ENCODE measurements around the gene DCHS1. TPM values are rescaled to one million over a fixed set of nuclear protein-coding genes. Genes with fewer than 3 reads are reported as not detected.

DCHS1 gene
- total RNA-seq, 1 experiment from 2014 or later = 14.2 TPM

DNA sequence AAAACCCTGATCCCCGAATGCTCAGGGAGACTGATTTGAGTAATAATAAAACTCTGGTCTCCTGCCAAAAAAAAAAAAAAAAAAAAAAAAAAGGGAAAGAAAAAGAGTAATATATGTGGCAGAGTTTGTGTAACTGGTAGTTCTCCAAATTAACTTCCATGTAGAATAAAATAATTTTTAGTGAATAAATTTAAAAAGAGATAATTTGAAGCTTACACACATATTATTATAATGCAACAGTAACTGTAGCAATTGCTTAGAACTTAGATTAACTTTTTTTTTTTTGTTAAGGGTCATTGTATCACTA, 38.6 kb upstream of the DCHS1 start (continued):
- TF ChIP-seq, protein P1, sequence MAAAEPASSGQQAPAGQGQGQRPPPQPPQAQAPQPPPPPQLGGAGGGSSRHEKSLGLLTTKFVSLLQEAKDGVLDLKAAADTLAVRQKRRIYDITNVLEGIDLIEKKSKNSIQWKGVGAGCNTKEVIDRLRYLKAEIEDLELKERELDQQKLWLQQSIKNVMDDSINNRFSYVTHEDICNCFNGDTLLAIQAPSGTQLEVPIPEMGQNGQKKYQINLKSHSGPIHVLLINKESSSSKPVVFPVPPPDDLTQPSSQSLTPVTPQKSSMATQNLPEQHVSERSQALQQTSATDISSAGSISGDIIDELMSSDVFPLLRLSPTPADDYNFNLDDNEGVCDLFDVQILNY (CRISPR knock-in tag; IDR thresholded peaks at IDR 0.05) = no peak
- no peak for TF ChIP-seq SOX15 (CRISPR knock-in tag; IDR thresholded peaks at IDR 0.05)

DNA sequence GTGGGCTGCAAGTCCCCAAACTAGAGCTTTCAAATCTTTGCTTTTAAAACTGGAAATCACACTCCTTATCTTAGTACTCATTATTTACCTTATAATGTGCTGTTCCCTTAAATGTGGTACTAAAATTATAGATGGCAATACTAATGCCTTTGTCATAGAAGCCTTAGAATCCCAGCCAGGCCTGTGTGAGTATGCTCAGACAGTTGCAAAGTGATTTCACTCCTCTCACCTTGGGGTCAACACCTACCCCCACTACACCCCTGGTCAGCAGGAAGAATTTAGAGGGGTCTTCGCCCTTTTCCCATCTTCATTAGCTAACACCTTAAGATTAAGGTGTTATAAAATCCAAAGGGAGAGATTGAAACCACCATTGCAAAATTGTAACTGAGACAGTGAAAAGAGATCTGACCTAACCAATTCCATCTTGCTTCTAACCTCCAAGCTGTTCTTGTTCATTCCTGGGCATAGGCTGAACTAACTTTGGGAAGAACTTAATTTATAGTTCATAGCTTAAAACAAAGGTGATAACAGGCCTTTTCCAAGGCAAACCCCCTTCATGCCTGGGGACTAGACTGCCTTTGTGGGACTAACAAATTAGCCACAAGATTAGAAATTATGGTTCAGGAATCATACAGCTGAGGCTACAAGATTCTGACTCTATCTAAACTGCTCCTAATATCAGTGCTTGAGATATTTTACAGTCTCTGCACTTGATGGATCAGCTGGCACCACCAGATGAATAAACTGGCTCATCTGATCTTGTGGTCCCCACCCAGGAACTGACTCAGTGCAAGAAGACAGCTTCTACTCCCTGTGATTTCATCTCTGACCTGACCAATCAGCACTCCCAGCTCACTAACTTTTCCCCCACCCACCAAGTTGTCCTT, 38.0 kb upstream of the DCHS1 start:
- Mint-ChIP-seq H3K9me3 (peaks cover 8% of the 10 kb centered on the region), H3K4me3 (no peak overlapping the region), H3K27ac (no peak overlapping the region), H3K4me1 (peaks cover 8% of the 10 kb centered on the region), H3K36me3 (peaks cover 10% of the 10 kb centered on the region), H3K27me3 (ENCODE audit: low read depth) (no peaks in the 10 kb centered on the region; the same call in 1 of the 2 replicates)
- ATAC-seq = no peak
- TF ChIP-seq NR1H2 (CRISPR knock-in tag; IDR thresholded peaks at IDR 0.05) (no peak), ZNF219 (CRISPR knock-in tag; IDR thresholded peaks at IDR 0.05; ENCODE audit: borderline replicate concordance) (no peak), GABPB1 (CRISPR knock-in tag; IDR thresholded peaks at IDR 0.05) (no peak), GTF2I (CRISPR knock-in tag; conservative IDR thresholded peaks at IDR 0.05) (no peak), NFYB (CRISPR knock-in tag; conservative IDR thresholded peaks at IDR 0.05; ENCODE audit: low read depth) (no peak), HMGA2 (CRISPR knock-in tag; IDR thresholded peaks at IDR 0.05) (no peak), TCF7 (CRISPR knock-in tag; IDR thresholded peaks at IDR 0.05; ENCODE audit: low read depth) (no peak), TEAD4 (CRISPR knock-in tag; IDR thresholded peaks at IDR 0.05) (no peak), NR2C2 (CRISPR knock-in tag; IDR thresholded peaks at IDR 0.05) (no peak), RORB (CRISPR knock-in tag; IDR thresholded peaks at IDR 0.05) (no peak)
- TF ChIP-seq, protein P2, sequence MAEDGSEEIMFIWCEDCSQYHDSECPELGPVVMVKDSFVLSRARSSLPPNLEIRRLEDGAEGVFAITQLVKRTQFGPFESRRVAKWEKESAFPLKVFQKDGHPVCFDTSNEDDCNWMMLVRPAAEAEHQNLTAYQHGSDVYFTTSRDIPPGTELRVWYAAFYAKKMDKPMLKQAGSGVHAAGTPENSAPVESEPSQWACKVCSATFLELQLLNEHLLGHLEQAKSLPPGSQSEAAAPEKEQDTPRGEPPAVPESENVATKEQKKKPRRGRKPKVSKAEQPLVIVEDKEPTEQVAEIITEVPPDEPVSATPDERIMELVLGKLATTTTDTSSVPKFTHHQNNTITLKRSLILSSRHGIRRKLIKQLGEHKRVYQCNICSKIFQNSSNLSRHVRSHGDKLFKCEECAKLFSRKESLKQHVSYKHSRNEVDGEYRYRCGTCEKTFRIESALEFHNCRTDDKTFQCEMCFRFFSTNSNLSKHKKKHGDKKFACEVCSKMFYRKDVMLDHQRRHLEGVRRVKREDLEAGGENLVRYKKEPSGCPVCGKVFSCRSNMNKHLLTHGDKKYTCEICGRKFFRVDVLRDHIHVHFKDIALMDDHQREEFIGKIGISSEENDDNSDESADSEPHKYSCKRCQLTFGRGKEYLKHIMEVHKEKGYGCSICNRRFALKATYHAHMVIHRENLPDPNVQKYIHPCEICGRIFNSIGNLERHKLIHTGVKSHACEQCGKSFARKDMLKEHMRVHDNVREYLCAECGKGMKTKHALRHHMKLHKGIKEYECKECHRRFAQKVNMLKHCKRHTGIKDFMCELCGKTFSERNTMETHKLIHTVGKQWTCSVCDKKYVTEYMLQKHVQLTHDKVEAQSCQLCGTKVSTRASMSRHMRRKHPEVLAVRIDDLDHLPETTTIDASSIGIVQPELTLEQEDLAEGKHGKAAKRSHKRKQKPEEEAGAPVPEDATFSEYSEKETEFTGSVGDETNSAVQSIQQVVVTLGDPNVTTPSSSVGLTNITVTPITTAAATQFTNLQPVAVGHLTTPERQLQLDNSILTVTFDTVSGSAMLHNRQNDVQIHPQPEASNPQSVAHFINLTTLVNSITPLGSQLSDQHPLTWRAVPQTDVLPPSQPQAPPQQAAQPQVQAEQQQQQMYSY (CRISPR knock-in tag; IDR thresholded peaks at IDR 0.05) = no peak
- TF ChIP-seq, protein P3, sequence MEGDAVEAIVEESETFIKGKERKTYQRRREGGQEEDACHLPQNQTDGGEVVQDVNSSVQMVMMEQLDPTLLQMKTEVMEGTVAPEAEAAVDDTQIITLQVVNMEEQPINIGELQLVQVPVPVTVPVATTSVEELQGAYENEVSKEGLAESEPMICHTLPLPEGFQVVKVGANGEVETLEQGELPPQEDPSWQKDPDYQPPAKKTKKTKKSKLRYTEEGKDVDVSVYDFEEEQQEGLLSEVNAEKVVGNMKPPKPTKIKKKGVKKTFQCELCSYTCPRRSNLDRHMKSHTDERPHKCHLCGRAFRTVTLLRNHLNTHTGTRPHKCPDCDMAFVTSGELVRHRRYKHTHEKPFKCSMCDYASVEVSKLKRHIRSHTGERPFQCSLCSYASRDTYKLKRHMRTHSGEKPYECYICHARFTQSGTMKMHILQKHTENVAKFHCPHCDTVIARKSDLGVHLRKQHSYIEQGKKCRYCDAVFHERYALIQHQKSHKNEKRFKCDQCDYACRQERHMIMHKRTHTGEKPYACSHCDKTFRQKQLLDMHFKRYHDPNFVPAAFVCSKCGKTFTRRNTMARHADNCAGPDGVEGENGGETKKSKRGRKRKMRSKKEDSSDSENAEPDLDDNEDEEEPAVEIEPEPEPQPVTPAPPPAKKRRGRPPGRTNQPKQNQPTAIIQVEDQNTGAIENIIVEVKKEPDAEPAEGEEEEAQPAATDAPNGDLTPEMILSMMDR (IDR thresholded peaks at IDR 0.05) = no peak
- TF ChIP-seq, protein P4, sequence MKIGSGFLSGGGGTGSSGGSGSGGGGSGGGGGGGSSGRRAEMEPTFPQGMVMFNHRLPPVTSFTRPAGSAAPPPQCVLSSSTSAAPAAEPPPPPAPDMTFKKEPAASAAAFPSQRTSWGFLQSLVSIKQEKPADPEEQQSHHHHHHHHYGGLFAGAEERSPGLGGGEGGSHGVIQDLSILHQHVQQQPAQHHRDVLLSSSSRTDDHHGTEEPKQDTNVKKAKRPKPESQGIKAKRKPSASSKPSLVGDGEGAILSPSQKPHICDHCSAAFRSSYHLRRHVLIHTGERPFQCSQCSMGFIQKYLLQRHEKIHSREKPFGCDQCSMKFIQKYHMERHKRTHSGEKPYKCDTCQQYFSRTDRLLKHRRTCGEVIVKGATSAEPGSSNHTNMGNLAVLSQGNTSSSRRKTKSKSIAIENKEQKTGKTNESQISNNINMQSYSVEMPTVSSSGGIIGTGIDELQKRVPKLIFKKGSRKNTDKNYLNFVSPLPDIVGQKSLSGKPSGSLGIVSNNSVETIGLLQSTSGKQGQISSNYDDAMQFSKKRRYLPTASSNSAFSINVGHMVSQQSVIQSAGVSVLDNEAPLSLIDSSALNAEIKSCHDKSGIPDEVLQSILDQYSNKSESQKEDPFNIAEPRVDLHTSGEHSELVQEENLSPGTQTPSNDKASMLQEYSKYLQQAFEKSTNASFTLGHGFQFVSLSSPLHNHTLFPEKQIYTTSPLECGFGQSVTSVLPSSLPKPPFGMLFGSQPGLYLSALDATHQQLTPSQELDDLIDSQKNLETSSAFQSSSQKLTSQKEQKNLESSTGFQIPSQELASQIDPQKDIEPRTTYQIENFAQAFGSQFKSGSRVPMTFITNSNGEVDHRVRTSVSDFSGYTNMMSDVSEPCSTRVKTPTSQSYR (CRISPR knock-in tag; IDR thresholded peaks at IDR 0.05) = no peak
- TF ChIP-seq, protein P5, sequence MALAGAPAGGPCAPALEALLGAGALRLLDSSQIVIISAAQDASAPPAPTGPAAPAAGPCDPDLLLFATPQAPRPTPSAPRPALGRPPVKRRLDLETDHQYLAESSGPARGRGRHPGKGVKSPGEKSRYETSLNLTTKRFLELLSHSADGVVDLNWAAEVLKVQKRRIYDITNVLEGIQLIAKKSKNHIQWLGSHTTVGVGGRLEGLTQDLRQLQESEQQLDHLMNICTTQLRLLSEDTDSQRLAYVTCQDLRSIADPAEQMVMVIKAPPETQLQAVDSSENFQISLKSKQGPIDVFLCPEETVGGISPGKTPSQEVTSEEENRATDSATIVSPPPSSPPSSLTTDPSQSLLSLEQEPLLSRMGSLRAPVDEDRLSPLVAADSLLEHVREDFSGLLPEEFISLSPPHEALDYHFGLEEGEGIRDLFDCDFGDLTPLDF (CRISPR knock-in tag; IDR thresholded peaks at IDR 0.05) = no peak
- TF ChIP-seq, protein P6, sequence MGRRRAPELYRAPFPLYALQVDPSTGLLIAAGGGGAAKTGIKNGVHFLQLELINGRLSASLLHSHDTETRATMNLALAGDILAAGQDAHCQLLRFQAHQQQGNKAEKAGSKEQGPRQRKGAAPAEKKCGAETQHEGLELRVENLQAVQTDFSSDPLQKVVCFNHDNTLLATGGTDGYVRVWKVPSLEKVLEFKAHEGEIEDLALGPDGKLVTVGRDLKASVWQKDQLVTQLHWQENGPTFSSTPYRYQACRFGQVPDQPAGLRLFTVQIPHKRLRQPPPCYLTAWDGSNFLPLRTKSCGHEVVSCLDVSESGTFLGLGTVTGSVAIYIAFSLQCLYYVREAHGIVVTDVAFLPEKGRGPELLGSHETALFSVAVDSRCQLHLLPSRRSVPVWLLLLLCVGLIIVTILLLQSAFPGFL (CRISPR knock-in tag; IDR thresholded peaks at IDR 0.05; ENCODE audit: borderline replicate concordance) = no peak
- TF ChIP-seq, protein P7, sequence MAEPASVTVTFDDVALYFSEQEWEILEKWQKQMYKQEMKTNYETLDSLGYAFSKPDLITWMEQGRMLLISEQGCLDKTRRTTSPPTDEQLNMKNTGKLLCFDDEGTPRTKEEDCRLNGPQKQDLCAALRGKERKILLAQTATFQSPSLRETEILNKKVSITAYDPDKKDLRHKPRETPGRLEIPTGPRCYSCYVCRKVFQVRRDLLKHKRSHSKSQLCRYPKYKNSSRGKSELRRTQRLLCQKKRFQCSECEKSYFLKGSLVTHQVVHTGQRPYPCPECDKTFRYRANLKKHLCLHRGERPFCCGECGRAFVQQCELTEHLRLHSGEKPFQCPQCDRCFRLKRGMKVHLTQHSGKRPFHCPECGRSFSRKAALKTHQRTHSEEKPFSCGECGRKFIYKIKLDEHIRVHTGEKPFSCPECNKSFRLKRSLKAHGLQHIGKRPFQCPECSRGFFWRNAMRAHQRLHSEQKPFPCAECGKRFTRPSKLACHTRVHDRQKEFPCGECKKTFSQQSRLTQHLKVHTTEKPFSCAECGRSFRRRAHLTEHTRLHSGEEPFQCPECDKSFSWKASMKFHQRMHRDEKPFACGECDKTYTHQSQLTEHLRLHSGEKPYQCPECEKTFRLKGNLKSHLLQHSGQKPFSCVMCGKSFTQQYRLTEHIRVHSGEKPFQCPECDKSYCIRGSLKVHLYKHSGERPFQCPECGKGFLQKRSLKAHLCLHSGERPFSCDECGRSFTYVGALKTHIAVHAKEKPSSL (CRISPR knock-in tag; conservative IDR thresholded peaks at IDR 0.05) = no peak
- POLR2A ChIA-PET = interaction anchor here (0.7 kb wide), 2 partner anchors 75 to 1581 kb away, joined by 3 to 9 read pairs; partner anchors contain the start of gene TPP1
- CTCF ChIA-PET = interaction anchor here (0.8 to 1.5 kb wide), 5 partner anchors 11 to 62 kb away, joined by 3 to 7 read pairs (median 6); partner anchors contain the start of gene DCHS1
- no peak for DNase-seq (ENCODE audit: low spot score)
